Body of pancreas (tissue), 4 donors: ENCODE results near the gene ZNF430.

ENCODE experiments used
- CTCF ChIP-seq, 7 experiments: fragments of 450-650 bp in 4 of 7; fragments of 200-600 bp in 3 of 7; sonication (generic) in 3 of 7; IDR thresholded peaks; one replicate each; pipeline ENCODE4 v1.5.1; 2016 to 2019; ENCODE audit warnings: antibody characterized with exemption in 7 of 7
- POLR2A ChIP-seq, 3 donors: fragments of 450-650 bp; IDR thresholded peaks; one replicate each; pipeline ENCODE4 v1.6.1; 2016; ENCODE audit warnings: antibody characterized with exemption in 3 of 3, mild to moderate bottlenecking in 2 of 3

DNA sequence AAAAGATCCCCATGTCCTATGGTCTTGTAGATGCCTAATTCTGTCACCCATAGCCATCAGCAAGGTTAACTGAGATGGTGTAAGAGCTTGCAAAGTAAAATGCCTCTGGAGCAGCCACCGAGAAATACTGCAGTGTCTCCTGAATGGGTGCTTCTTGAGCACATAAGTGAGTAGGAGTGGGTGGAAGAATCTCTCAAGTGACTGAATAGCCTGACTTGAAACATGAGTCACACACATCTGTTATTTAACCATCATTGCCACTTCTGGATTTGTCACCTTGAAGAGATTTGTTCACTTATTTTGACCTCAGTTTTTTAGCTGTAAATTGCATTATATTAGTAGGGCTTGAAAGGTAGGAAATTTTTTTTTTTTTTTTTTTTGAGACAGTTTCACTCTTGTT, 63.9 kb downstream of the ZNF430 start:
- no peak for TF ChIP-seq POLR2A (IDR thresholded peaks at IDR 0.05)
- no peak for TF ChIP-seq CTCF (IDR thresholded peaks at IDR 0.05)
